SH-SY5Y (cell line): ENCODE data around the gene DENND6B.

Source experiments
- GATA2 ChIP-seq: IDR thresholded peaks from 2 replicates; pipeline ENCODE4 v1.6.1; 2011; ENCODE audit warnings: mild to moderate bottlenecking, low read depth, low read length
- GATA3 ChIP-seq: IDR thresholded peaks from 2 replicates; pipeline ENCODE4 v1.6.1; 2011; ENCODE audit warnings: low read depth, mild to moderate bottlenecking, low read length, moderate library complexity

DNA sequence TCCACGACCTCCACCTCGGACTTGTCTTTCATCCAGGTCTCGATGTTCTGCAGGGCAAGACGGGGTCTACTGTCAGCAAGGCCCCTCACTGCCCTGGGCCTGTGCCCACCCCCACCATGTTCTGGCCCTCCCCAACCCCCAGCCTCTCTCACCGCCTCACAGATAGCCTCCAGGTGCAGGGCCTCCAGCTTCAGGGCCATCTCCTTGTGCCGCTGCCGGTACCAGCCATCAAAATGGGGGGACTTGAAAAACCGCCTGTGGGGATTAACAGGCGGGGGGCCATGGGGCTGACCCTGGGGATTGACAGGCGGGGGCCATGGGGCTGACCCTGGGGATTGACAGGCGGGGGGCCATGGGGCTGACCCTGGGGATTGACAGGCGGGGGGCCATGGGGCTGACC is 14.4 kb downstream of the DENND6B start:
- no peak for TF ChIP-seq GATA3
- TF ChIP-seq GATA2 = no peak
